Stimulated activated CD4-positive, alpha-beta T cell treated with anti-CD3 and anti-CD28 coated beads, TNF-alpha, amount 100 ng/mL, for 4 hours (primary cell): Measurements from ENCODE around the gene ATP11A.

Source experiments
- DNase-seq, 3 experiments: peaks; one replicate each; pipeline ENCODE4 v3.0.0-alpha.2; 2020; ENCODE audit warnings: low read depth in 3 of 3

ATP11A gene

GRCh38 chr13:112689303-112690245, at the start of gene ATP11A:
TSS of gene ATP11A (plus strand) at chr13:112690038. CDS start at chr13:112690417, 379 bp downstream.
- peak; percentile 68 for DNase-seq

- DNase-seq = no peak
These were observed 48.3 kb upstream of the ATP11A start for GRCh38 chr13:112641456-112642089.

- no peak for DNase-seq
These were observed 47.8 kb upstream of the ATP11A start for GRCh38 chr13:112642090-112642460.

DNA sequence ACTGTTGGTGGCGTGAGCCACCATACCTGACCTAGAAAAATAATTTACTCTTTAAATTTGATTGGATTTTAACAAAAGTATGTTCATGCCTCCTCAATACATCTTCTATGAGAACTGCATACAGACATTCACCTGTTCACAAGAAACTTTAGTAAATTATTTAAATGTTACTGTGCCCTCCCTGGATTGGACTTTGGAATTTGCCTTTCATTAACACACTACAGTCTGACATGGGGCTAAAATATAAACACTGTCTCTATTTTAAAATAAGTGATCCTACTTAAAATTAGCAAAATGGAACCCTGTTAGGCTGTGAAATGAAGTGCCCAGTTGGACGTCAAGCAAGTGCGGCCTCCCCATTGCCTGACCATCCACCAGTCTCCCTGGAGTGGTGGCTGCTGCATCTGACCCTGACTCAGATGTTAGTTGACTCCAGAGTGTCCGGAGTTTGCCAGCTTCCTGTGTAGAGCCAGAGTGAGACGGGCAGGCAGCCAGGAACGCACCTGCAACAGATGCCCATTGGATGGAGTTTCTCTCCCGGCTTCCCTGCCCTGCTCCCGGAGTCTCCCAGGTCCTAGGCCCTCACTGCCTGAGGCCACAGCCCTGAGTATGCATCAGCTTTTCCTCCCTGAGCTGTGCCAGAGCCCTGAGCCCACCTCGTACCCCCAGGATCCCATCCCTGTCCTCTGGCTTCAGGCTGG, 45.9 kb upstream of the ATP11A start:
- DNase-seq = no peak

DNA sequence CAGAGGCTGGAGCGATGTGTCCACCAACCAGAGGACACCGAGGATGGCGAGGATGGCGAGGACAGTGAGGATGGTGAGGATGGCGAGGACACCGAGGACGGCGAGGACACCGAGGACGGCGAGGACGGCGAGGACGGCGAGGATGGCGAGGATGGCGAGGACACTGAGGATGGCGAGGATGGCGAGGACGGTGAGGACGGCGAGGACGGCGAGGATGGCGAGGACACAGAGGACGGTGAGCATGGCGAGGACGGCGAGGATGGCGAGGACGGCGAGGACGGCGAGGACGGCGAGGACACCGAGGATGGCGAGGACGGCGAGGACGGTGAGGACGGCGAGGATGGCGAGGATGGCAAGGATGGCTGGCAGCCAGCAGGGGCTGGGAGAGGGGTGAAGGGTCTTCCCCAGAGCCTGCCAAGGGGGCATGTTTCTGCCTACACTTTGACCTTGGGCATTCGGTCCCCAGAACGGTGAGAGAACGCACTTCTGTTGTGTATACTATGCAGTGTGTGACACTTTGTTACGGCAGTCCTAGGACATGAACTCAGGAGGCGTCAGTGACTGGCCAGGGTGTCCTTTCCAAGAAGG, 44.4 kb upstream of the ATP11A start:
- DNase-seq = no peak

GRCh38 chr13:112647256-112647655, 42.6 kb upstream of the ATP11A start:
- no peak for DNase-seq

DNA sequence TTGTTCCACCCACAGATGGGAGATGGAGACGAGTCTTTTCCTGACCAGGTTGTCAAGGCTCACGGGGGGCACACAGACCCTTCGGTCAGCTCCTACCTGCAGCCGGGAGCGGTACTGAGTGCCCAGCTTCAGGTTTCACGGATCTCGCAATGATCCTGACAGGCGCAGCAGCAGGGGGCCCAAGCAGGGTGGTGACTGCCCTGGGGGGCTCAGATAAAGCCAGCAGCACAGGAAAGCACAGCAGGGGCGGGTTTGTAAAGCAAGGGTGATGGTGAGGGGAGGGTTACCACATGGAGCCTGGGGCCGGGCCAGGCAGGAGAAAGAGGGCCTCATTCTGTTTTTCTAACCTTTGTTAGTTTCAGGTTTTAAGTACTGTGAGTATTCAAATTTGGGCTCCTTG, 41.7 kb upstream of the ATP11A start:
- no peak for DNase-seq

DNA sequence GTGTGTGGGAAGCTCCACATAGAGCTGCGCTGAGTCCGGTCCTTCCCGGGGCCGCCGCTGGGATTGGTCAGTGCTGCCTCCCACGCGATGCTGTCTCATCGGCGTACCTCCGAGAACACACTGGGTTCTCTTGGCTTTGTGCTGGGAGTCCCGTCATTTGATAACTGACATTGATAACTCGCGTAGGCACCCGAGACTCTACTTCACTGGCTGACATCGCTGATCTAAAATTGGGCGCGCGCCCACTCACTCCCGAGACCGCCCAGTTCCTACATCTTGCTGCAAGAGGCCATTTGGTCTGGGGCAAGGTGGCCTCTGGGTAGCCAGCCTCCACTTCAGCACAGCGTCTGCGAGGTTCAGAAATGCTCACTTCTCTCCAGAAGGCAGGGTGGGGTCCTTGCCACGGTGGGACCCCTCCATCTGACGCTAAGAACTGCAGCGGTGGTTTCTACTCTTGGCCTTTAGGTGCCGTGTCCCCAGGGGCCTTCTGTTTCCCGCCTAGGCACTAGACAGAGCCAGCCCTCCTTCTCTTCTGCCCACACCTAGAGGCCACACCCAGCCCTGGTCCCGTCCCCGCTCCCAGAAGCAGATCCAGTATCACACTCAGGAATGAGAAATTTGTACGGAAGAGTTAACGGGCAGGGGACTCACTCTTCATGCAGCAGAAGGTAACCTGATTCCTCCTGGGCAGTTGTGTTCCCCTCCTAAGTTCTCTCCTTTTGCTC, 40.7 kb upstream of the ATP11A start:
- no peak for DNase-seq

- no peak for DNase-seq
These were observed 38.5 kb upstream of the ATP11A start for GRCh38 chr13:112651311-112651710.

- no peak for DNase-seq
These were observed 37.9 kb upstream of the ATP11A start for GRCh38 chr13:112651750-112652511.

GRCh38 chr13:112652512-112653070, 37.2 kb upstream of the ATP11A start:
- DNase-seq = no peak

DNA sequence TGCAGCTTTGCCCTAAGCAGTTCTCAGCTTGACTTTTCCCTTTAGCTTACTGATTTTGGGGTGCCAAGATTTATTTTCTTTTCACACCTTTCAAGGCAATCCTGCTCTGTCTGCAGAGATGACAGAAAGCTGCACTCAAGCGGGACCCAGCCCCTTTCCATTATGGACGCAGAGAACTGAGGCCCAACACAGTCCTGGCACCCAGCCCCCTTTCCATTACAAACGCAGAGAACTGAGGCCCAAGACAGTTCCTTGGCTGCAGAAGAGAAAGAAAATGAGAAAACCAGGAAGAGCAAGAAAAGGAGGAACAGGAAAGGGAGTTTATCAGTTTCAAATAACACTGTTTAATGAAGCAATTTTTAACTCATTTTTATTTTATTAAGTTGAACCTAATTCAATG, 36.8 kb upstream of the ATP11A start:
- no peak for DNase-seq

DNA sequence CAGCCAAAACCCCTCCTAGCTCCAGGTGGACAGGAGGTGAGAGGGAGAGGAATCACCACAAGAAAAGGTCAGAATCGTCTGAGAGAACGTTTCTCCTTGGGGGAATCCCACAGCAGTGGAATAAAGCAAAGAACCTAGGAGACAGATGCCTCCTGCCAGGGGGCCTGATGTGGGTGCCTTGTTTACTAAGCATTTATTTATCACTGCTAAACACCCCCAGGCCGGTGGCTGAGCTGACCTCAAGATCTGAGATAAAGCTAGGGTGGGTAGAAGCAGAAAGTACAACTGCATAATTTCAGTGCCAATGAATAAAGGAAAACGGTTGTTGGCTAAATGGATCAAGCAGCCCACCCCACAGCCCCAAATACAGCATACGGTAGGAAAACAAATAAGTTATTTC, 33.9 kb upstream of the ATP11A start:
- DNase-seq = no peak

- no peak for DNase-seq
These were observed 31.9 kb upstream of the ATP11A start for GRCh38 chr13:112657850-112658445.

DNA sequence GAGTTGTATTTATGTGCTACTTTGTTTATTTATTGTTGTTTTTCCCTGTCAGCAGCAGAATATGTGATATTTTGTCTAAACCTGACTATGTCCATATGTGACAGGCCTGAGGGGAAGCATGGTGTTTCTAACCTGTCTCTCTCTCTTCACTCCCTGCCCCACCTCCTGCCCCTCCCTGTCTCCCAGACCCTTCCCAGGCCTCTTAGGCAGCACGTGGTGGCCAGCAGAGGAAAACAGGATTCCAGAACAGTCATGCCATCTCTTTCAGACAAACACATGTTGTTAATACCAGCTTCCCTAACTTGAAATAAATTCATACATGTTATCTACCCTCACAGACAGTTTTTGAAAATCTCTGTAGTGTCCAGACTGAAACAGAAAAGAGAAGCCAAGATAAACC, 31.0 kb upstream of the ATP11A start:
- DNase-seq = no peak

DNA sequence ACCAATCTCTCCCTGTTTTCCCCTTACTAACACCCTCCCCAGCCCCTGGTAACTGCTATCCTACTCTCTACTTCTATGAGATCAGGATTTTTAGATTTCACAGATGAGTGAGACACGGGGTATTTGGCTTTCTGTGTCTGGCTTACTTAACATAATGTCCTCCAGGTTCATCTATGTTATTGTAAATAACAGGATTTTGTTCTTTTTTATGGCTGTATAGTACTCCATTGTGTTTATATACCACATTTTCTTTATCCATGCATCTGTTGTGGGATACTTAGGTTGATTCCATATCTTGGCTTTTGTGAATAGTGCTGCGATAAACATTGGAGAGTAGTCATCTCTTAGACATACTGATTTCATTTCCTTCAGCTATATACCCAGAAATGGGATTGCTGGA, 28.5 kb upstream of the ATP11A start:
- DNase-seq = no peak

- DNase-seq = no peak
These were observed 25.2 kb upstream of the ATP11A start for GRCh38 chr13:112664501-112665203.

- no peak for DNase-seq
These were observed 20.9 kb upstream of the ATP11A start for GRCh38 chr13:112668924-112669323.

DNA sequence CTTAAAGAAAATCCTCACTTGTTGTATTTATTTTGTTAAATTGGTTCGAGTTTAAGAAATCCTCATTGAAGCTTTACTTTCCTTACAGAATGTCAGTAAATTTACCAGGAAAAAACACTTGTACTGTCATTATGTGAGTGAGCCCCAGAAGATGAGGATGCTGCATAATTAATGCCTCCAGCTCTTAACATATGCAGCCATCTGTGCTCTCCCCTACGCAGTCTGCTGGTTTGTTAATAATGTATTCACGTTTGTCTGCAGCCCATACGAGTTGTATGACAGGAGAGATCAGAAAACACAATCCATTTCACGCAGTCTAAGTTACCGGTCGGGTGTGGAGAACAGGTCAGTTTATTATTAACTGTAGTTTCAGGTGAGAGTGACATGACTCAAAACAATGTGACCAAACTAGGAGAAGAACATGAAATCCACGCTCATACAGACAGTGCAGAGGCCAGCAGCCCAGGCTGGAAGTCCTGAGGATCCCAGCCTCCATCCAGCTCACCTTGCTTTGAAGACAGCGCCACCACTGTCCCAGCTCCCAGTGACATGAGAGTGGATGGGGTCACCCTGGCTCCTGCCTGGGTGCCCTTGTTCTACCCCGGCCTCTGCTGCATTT, 19.8 kb upstream of the ATP11A start:
- no peak for DNase-seq
